Measurements from ENCODE around the gene NTN5.

Gene NTN5

GRCh38 chr19:48627865-48628314, 44.9 kb downstream of the NTN5 start:
- DNase-seq = no peak

- no peak for DNase-seq
Observed at GRCh38 chr19:48627201-48627864, 45.5 kb downstream of the NTN5 start.

- no peak for DNase-seq
Observed at GRCh38 chr19:48625891-48626327, 46.9 kb downstream of the NTN5 start.

- DNase-seq = no peak
Observed at GRCh38 chr19:48624791-48625723, 47.8 kb downstream of the NTN5 start.

GRCh38 chr19:48624067-48624594, 48.7 kb downstream of the NTN5 start:
- DNase-seq = peak; percentile 79 to 80

GRCh38 chr19:48623556-48624066, 49.2 kb downstream of the NTN5 start:
- DNase-seq = no peak

GRCh38 chr19:48619692-48620585, 52.9 kb downstream of the NTN5 start:
- peak in 1 of 2 experiments; percentile 63 for DNase-seq

GRCh38 chr19:48618916-48619691, 53.7 kb downstream of the NTN5 start, which contains the start of the genes RPL18 and SPHK2:
Gene RPL18, minus strand, starts transcription at chr19:48619178. Its CDS starts 35 bp downstream, at chr19:48619143.
Gene SPHK2, plus strand, starts transcription at chr19:48619506. Its CDS starts 1,009 bp downstream, at chr19:48620515.
- DNase-seq = peak; percentile 99 to 100

- DNase-seq = no peak
Observed at GRCh38 chr19:48618278-48618915, 54.4 kb downstream of the NTN5 start.

GRCh38 chr19:48617146-48617937, 55.5 kb downstream of the NTN5 start:
- DNase-seq = no peak

- no peak for DNase-seq
Observed at GRCh38 chr19:48616491-48617056, 56.2 kb downstream of the NTN5 start.

GRCh38 chr19:48616041-48616436, 56.8 kb downstream of the NTN5 start:
- DNase-seq = no peak

- no peak for DNase-seq
Observed at GRCh38 chr19:48615231-48616040, 57.4 kb downstream of the NTN5 start.

- DNase-seq = no peak
Observed at GRCh38 chr19:48614436-48615230, 58.2 kb downstream of the NTN5 start, which contains the start of gene FAM83E. Gene FAM83E, minus strand, starts transcription at chr19:48615076. Its CDS starts 1,704 bp downstream, at chr19:48613372.

GRCh38 chr19:48613852-48614435, 58.9 kb downstream of the NTN5 start:
- peak in 1 of 2 experiments; percentile 11 for DNase-seq

- no peak for DNase-seq
Observed at GRCh38 chr19:48613024-48613851, 59.6 kb downstream of the NTN5 start.

Data from Kasumi-1 (cell line).